Measurements from ENCODE around the gene ZNF407.

ZNF407 gene

DNA sequence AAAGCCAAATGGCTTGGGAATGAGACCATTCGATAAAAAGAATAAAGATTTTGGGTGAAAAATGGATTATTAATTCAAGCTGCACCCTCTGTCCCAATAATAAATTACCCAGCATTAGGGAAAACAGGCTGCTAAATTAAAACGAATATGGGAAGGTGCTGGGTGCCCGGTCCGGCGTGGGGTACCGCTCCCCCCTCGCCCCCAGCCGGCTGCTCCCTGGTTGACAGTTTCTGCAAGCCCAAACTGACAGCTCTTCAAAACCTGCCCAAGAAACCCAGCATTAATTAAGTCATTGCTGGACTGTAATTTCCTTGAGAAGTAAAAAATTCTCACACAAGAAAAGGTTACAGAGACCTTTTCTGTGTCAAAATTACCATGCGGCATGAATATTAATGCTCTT lies 512.6 kb downstream of the ZNF407 start:
- Histone ChIP-seq H3K9ac (ENCODE audit: low read depth, low read length) (no peak overlapping the region), H2AFZ (ENCODE audit: low read depth, low read length) (no peak overlapping the region), H3K9me3 (ENCODE audit: insufficient read depth, low read length, severe bottlenecking) (no peaks in the 10 kb centered on the region), H4K20me1 (ENCODE audit: insufficient read depth, low read length) (no peaks in the 10 kb centered on the region), H3K27me3 (ENCODE audit: insufficient read depth, low read length, poor library complexity) (no peaks in the 10 kb centered on the region), H3K4me2 (ENCODE audit: insufficient read depth, low read length) (no peak overlapping the region), H3K4me1 (ENCODE audit: insufficient read depth, low read length) (no peaks in the 10 kb centered on the region), H3K36me3 (ENCODE audit: insufficient read depth, low read length) (no peaks in the 10 kb centered on the region), H3K79me2 (ENCODE audit: insufficient read depth, low read length) (no peaks in the 10 kb centered on the region), H3K27ac (ENCODE audit: low read length) (no peak overlapping the region), H3K4me3 (ENCODE audit: low read depth in 1 of 2, low read length in 2 of 2) (no peak overlapping the region)
- DNase-seq = no peak
- TF ChIP-seq, protein P1, sequence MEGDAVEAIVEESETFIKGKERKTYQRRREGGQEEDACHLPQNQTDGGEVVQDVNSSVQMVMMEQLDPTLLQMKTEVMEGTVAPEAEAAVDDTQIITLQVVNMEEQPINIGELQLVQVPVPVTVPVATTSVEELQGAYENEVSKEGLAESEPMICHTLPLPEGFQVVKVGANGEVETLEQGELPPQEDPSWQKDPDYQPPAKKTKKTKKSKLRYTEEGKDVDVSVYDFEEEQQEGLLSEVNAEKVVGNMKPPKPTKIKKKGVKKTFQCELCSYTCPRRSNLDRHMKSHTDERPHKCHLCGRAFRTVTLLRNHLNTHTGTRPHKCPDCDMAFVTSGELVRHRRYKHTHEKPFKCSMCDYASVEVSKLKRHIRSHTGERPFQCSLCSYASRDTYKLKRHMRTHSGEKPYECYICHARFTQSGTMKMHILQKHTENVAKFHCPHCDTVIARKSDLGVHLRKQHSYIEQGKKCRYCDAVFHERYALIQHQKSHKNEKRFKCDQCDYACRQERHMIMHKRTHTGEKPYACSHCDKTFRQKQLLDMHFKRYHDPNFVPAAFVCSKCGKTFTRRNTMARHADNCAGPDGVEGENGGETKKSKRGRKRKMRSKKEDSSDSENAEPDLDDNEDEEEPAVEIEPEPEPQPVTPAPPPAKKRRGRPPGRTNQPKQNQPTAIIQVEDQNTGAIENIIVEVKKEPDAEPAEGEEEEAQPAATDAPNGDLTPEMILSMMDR (IDR thresholded peaks at IDR 0.05; ENCODE audit: borderline replicate concordance, extremely low read depth, low read length, poor library complexity, severe bottlenecking) = no peak
- no peak for TF ChIP-seq EZH2 (IDR thresholded peaks at IDR 0.05; ENCODE audit: borderline replicate concordance, low read depth, low read length, severe bottlenecking)
- no peak for ATAC-seq (ENCODE audit: insufficient read depth, low read depth)

DNA sequence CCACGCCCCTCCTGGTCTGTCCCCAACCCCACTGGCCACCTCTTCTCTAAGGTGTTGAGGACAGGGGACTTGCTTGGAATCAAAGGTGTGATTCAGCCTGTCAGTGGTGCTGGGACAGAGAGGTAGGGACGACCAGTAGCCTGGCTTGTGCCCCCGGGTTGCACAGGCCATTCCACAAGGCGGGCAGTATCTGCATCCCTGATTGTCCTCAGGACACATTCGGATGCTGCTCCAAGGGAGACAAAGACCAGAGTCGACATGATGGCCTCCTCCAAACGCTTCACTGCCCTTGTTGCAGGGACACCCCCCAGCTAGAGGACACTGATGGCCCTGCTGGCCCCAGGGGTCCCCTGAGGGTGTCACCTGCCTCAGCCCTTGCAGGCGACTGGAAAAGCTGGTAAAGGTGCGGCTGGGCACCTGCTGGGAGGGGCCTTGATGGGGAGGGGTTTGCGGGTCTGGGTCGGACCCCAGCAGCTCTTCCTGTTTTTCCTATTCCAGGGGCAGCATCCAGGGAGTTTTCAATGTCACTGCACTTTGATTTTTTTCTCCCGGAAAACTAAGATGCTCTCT lies 513.3 kb downstream of the ZNF407 start:
- H3K4me1 ChIP-seq (ENCODE audit: insufficient read depth, low read length) = no peaks in the 10 kb centered on the region

DNA sequence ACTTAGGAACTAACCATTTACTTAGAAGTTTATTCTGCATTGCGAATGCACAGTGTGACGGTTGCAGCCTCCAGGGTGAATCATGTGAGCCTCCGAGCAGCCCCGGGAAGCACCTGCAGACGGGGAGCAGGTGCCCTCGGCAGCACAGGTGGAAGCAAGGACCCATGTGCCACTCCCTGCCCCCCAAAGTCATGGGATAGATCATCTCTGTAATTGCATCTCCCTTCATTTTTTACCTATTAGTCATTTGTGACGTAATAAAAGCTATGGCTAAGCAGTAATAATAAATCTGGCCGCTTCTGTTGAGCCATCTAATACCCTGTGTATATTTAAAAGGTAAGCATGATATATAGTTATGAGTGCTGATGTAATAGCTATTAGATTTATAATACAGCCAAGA lies 514.1 kb downstream of the ZNF407 start:
- no peak overlapping the region for H2AFZ ChIP-seq (ENCODE audit: low read depth, low read length)
- no peaks in the 10 kb centered on the region for H3K27me3 ChIP-seq (ENCODE audit: insufficient read depth, low read length, poor library complexity)
- no peaks in the 10 kb centered on the region for H3K9me3 ChIP-seq (ENCODE audit: insufficient read depth, low read length, severe bottlenecking)
- no peaks in the 10 kb centered on the region for H3K4me1 ChIP-seq (ENCODE audit: insufficient read depth, low read length)
- no peak overlapping the region for H3K4me3 ChIP-seq (ENCODE audit: low read depth in 1 of 2, low read length in 2 of 2)
- DNase-seq (no peak), ATAC-seq (ENCODE audit: insufficient read depth, low read depth) (no peak)
- H3K4me2 ChIP-seq (ENCODE audit: insufficient read depth, low read length) = no peak overlapping the region
- H3K9ac ChIP-seq (ENCODE audit: low read depth, low read length) = no peak overlapping the region
- H3K27ac ChIP-seq (ENCODE audit: low read length) = no peak overlapping the region
- no peaks in the 10 kb centered on the region for H3K36me3 ChIP-seq (ENCODE audit: insufficient read depth, low read length)
- H3K79me2 ChIP-seq (ENCODE audit: insufficient read depth, low read length) = no peaks in the 10 kb centered on the region
- TF ChIP-seq, protein P1 (IDR thresholded peaks at IDR 0.05; ENCODE audit: borderline replicate concordance, extremely low read depth, low read length, poor library complexity, severe bottlenecking) = no peak
- no peak for TF ChIP-seq EZH2 (IDR thresholded peaks at IDR 0.05; ENCODE audit: borderline replicate concordance, low read depth, low read length, severe bottlenecking)
- H4K20me1 ChIP-seq (ENCODE audit: insufficient read depth, low read length) = no peaks in the 10 kb centered on the region

More for the DNA sequence above, 513.3 kb downstream of the ZNF407 start:
- no peaks in the 10 kb centered on the region for H3K79me2 ChIP-seq (ENCODE audit: insufficient read depth, low read length)
- no peaks in the 10 kb centered on the region for H3K36me3 ChIP-seq (ENCODE audit: insufficient read depth, low read length)
- no peak overlapping the region for H3K27ac ChIP-seq (ENCODE audit: low read length)
- no peaks in the 10 kb centered on the region for H3K9me3 ChIP-seq (ENCODE audit: insufficient read depth, low read length, severe bottlenecking)
- TF ChIP-seq, protein P1 (IDR thresholded peaks at IDR 0.05; ENCODE audit: borderline replicate concordance, extremely low read depth, low read length, poor library complexity, severe bottlenecking) = no peak
- no peak for TF ChIP-seq EZH2 (IDR thresholded peaks at IDR 0.05; ENCODE audit: borderline replicate concordance, low read depth, low read length, severe bottlenecking)
- H3K4me2 ChIP-seq (ENCODE audit: insufficient read depth, low read length) = no peak overlapping the region
- no peak overlapping the region for H3K4me3 ChIP-seq (ENCODE audit: low read depth in 1 of 2, low read length in 2 of 2)
- H2AFZ ChIP-seq (ENCODE audit: low read depth, low read length) = no peak overlapping the region
- no peaks in the 10 kb centered on the region for H4K20me1 ChIP-seq (ENCODE audit: insufficient read depth, low read length)
- no peak overlapping the region for H3K9ac ChIP-seq (ENCODE audit: low read depth, low read length)
- ATAC-seq (ENCODE audit: insufficient read depth, low read depth) (no peak), DNase-seq (no peak)
- no peaks in the 10 kb centered on the region for H3K27me3 ChIP-seq (ENCODE audit: insufficient read depth, low read length, poor library complexity)

Data from DND-41 (cell line).